Middle frontal gyrus (tissue), 1 donor: ENCODE data around the gene PTGER3.
A peak's percentile ranks its signal among the peaks of the same experiment; 100 is the strongest.

ENCODE experiments used
- DNase-seq: peaks from one replicate; pipeline ENCODE4 v3.0.0-alpha.2; 2015; ENCODE audit warnings: low spot score; ENCODE audit errors: extremely low spot score

The PTGER3 gene

DNA sequence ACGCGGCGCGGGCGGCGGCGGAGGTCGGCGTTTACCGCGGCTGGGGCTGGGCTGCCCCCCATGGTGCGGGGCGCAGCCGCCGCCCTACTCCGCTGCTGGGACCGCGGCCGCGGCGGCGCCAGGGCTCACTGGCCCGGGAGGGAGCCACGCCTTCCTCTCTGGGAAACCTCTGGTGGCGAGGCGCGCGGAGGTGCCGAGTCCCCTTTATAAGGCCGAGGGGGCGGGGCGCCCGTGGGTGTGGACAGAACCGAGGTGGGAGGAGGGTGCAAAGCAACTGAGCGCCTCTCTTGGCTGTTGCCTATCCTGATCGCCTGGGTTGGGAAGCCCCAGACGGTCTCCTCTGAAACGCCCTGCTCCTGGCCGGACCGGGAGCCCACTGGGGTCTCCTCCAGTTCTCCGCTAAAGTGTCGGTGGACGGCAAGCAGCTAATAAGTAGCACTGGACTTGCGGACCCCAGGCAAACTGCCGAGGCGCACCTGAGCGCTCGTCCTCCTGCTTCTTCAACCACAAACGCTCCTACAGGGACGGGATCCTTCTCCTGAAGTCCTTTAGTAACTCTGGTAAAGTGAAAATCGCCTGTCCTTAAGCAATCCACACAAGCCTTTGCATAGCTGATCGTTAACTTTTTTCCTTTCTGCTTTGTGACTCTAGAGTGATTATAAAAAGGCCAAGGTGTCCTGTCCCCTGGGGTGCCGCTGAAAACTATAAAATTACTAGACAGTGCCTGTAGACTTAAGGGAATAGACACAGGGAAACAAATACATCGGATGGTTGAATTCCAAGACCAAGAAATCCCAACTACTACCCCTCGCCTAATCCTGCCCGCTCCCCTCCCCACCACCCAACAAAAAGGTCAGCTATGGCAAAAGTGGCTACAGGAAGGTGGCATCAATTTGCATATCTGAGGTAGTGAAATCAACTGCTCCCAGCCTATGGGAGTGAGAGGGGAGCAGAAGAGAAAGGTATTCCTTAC is at the start of gene PTGER3:
TSS of gene PTGER3 (minus strand) at position 182 of the 973 bp plus-strand sequence. CDS start 239 bp downstream, outside the sequence.
- DNase-seq, result no peak

DNA sequence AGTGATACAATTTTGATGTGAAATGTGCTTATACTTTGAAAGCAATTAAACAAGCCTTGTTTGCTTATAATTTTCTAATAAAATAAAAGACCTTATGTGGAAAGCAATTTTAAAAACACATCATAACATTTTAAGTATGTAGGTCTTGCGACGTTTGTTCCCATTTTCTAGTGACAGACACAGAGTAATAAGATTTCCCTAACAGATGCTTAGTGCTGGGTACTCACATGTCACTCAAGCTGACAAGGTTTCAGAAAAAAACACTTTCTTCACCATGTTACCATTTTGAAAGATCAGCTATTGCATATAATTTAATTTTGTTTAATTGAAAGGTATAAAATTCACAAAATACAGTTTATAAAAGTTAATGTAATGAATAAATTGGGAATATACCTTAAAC is 47.3 kb upstream of the PTGER3 start:
- DNase-seq, result no peak

DNA sequence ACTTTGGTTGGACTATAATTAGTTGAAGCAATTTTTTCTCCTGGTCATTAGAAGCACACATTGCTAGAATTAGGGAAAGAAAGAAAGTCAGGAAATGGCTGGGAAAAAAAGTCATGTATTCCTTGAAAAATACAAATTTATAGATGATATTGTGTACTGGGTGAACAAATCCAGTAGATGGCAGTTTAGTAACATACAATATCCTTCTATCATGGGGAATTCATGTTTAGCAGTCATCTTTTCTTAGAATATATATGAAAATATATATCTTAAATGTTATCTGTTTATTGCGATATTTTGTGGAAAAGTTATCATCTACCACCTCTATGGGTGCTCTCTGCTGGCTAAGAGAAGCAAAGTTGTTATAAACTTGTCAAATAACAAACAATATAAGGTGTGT is 46.3 kb upstream of the PTGER3 start:
- DNase-seq, result no peak

DNA sequence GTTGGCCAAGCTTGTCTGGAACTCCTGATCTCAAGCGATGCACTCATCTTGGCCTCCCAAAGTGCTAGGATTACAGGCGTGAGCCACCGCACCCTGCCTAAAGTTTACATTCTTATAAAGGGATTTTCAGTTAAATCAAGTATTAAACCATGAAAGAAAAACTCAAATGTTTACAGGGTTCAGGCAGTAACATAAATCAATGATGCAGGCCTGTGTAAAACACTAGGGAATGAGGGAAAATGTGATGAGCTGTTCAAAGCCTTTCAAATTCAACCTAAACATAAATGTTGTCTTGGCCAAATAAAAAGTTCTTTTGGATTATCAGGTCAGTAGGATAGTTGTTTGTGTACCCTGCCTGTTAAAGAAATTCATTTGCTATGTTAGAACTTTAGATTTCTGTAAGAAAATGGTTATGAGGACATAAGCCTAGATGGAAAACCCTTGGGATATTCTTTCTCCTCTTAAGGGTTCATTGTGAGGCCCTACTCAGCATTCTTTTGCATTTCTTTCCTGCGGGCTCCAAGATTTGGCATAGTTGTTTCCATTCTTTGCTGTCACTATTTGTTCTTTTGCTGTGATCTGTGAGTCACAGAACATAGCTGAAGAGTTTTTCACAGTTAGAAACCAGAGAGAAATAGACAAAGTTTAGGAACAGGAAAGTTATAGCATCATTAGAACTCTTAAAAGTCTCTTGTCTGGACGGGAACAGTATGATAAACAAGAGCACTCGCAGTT is 42.1 kb upstream of the PTGER3 start:
- DNase-seq, result no peak

DNA sequence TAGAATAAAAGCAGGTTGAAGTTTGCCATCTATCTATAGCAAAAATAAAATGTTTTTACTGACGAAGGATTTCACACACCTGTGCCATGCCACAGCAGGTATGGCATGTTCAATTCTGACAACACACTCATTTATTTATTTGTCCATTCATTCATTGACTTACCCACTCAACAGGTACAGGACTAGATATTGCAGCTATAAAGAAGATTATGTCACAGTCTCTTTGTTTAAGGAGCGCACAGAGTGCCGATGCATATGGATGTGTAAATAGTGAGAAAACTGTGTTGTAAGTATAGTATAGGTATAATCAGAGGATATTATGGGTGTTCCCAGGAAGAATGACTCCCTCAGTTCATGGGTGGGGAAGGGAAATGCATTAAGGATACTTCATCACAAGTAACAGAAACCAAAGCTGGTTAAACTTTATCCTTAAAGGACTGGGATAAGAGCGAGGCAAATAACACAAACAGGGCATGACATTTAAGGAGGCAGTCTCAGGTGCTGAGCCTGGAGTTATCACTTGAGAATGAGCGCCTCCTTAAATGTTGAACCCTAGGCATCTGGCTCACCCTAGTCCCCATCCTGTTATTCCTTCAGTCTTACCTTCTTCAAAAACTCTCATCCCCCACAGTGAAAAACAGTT is 41.1 kb upstream of the PTGER3 start:
- DNase-seq, result no peak

DNA sequence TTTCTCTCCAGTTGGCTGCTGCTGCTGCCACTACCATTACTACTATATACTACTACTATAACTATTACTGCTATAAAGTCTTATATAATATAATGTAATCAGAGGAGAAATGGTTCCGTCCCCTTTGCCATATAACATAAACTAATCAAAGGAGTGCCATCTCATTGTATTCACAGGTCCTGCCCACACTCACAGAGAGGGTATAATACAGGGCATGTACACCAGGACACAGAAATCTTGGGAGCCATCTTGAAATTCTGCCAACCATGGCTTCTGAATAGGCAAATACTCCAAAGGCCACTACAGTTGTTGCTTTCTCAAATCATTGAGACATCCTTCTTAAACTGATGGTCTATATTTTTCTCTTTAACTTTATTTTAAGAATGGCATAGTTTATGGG is 40.1 kb upstream of the PTGER3 start:
- no peak for DNase-seq

DNA sequence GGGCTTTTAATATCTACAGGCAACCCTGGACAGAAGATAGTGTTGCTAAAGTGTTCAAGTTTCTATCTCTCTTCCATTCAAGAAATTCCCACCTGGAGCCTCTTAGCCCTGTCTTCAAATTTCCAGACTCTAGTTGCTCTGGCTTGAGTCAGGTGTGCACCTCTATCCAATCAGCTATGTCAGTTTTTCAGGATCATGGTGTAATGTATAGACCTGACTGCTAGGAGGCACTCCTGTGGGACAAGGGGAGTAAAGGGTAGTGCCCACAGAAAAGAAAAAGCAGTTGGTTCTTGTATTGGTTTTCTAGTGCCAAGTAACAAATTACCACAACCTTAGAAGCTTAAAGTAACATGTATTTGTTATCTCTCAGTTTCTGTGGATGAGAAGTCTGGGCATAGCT is 39.4 kb upstream of the PTGER3 start:
- DNase-seq, result no peak

DNA sequence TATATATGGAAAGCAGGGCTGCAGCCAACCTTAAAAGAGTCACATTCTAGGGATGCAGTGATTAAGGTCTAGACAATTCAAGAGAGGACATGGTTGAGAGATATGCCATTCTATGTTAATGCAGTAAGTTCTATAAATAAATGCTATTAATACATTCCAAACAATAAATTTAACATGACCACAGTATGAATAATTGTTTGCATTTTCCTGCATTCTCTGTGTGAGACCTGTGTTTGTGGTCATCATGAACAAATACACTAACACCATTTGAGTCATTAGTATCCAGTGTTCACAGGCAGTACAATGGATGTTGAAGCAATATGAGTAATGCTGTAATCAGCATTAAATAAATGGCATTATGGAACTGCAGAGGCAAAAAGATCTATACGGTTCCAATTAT is 38.7 kb upstream of the PTGER3 start:
- no peak for DNase-seq

DNA sequence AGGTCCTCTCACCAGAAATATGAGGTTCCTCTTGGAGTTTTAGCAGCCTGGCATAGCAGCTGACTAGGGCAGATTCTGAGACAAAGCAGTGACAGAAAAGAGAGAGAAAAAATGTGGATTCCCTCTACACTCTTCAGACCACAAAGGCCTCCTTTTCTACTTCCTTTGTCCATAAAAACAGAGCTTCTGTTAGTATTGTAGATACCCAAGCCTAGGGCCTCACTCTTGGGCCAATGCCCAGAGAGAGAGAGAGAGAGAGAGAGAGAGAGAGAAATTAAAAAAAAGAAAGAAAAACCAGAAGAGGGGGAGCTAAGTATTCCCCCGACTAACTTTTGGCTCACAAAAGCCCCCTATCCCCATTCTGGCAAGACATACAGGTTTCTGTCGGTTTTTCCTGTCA is 35.7 kb upstream of the PTGER3 start:
- DNase-seq, result peak; percentile 8

DNA sequence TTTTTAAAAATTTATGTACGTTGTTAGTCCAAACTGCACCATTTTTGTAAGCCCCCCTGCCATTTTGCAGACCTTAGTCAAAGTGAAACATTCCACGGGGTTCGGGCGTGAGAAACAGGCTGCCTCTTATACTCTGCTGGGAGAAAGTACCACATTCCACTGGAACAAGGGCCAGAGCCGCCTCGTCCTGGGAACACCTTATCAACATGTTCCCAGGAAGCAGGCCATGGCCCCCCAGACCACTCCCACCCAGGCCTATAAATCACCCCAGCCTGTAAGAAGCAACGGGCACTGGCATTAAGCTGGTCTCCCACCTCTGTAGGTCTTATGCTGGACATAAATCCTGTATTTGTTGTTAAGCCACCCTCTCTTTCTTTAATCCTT is 34.1 kb upstream of the PTGER3 start:
- no peak for DNase-seq

DNA sequence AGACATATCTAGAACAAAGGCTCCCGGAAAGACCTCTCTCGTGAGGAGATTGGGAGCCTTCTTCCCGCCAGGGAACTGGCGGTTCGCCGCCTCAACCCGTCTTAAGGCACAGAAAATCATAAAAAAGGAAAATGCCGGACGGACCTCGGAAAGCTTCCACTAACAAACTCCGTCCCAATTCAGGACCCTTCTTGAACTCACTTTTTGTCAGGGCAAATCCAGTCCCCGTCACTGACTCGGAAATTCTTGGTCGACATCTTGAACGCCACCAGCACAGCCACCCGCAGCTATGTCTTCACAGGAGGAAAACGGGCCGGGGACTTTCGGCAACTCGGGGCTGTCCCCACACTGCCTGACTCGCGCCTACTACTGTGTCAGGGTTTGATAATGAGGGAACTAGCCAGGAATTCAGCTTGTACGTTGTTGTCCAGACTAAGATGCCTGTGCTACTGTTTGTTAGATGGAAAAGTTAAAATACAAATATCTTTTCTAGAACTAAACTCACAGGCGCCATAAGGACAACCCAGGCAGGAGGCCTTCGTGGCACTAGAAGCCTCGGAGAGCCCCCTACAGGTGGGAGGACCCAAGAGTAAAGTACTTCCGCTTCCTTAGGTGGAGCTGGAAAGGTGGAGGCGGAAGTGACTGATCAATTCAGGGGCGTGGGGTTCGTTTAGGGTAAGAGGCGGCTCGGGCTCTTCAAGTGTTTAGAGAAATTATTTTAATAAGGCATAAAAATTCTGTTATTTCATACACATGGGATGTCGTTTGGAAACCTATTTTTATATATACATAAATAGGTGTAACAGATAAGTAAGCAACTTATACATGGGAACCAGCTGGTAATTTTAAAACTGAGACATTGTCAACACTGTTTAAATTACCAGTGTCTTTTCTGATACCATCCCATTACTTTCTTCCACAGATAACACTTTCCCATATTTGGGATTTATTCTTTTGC is 33.4 kb upstream of the PTGER3 start, which contains the start of gene ZRANB2:
TSS of gene ZRANB2 (minus strand) at position 297 of the 958 bp plus-strand sequence. CDS start at position 257, 40 bp downstream.
- peak; percentile 68 for DNase-seq

DNA sequence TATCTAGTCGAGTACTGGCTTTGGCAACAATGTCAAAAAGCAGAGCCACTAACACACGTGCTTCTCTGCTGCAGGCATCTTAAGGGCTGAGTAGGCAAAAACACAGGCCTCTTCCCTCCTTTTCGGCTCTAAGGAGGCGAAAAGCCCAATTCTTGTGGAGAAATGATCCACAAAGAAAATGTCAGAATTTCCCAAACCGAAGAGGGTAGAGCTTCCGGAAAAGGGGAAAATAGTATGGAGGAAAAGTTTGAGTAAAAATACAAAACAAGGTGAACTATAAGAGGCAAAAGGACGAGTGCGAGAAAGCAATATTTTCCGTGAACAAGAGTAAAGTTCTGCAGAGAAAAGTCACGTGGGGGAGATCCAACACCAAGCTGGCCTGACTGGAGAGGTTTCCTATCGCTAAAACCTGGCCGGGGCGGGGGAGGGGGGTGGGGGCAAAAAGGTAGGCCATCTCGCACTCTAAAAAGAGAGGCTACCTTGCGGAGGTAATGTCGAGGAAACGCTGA is 32.7 kb upstream of the PTGER3 start:
- DNase-seq, result no peak

DNA sequence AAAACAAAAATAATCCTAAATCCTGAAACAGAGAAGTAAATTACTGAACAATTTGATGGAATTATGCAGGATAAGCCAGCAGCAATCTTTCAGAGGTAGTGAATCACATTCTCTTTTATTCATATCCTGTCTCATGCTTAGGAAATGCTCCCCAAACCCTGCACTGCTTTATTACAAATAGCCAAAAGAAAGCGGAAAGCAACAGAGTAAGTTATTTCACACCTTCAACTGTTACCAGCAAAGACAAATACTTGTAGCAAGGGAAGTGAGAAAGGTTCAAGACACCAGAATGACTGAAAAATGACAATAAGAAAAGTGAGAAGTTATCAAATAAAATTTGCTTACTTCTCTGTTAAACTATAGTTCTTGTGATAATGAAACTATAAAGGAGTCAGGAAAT is 27.1 kb upstream of the PTGER3 start:
- no peak for DNase-seq

DNA sequence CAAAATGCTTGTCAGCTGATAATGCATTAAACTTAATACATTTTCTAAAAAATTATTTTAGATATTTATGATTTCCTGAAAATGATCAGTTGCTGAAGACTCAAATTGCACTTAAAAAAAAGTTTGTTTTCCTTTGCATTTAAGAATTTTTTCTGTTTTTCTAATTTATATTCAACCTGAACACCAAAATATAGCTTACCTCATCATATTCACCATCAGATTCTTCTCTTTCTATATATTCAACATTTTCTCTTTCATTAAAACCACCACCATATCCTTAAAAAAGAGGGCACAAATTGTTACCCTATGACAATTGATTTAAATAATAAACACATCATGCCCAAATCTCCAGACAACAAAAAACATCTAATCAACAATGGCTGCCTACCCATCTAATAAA is 24.7 kb upstream of the PTGER3 start:
- no peak for DNase-seq

DNA sequence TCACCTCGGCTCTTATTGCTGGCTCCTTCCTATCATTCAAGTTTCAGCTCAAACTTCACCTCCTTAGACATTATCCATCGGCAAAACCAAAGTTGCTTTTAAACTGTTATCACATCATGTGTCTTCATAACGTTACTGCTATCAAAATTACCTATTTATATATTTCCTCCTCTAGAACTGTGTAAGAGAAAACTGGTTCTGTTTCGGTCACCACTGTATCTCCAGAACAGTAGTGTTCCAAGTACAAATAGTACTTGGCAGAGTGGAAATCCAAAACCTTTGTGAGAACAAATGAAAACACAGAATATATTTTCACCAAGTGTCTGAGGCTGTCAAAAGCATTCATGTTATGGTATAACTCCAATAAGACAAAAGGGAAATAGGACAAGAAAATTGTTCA is 24.1 kb upstream of the PTGER3 start:
- no peak for DNase-seq

DNA sequence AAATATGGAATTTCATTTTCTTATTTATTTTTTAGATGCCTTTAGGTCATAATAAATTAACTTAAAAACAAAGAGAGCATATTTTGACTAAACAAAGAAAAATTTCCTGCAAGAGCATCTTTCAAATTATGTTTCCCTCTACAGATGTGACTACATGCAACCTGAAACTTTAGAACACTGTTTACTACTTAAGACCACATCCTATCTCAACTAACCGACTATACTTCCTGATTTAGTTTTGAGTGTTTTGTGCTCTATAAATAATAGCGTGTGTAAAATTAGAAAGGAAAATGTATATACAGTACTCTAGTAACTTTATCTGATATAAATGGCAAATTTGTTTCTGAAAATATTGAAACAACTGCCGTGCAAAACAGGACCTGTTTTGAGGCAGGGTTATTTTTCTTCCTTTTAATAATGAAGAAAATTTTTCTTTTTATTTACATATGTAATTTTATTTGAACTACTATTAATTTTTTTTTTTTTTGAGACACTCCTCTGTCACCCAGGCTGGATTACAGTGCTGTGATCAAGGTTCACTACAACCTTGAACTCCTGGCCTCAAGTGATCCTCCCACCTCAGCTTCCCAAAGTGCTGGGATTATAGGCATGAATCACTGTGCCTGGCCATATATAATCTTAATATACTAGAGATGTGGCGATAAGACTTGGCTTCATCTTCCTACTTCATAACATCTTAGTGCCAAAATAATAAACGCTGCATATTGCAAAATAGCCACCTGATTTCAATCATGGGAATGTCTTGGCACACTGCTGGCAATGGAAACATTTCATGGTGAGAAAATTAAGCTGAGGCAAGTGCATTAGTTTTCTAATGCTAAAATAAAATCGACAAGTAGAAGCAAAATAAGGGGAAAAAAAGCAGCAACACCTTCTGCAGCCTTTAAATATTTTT is 21.0 kb upstream of the PTGER3 start:
- no peak for DNase-seq

DNA sequence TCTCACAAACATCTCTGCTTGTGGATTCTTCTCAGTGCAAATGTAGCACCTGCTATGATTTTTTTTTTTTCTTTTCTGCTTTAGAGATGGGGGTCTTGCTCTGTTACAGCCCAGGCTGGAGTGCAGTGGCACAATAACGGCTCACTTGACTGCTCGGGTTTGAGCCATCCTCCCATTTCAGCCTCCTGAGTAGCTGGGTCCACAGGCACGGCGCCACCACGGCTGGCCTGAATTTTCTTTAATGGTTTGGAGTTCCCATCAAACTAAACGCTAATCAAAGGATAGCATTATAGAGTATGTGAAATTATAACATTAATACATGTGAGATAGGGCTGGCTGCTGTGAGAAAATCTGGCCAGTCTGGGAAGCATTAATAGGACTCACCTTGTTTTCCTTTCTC is 7.2 kb upstream of the PTGER3 start:
- no peak for DNase-seq

DNA sequence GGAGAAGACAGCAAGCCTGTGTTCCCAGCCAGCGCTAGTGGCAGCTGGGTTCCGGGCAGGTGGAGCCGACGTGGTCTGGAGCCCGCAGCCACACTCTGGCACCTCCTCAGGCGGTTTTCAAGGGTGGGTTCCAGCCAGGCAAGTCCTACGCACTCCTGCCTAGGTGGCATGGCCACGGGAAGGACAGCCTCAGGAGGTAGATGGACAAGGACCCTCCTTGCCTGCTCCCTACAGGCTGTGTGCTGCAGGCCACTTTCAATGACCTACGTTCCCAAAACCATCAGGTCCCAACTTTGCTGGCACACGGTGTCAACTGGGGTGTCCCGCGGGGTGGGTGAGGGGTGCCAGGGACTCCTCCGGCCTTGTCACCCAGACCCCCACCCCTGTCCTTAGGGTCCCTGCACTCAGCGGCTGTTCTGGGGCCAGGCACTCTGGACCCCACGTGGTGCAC is 6.7 kb upstream of the PTGER3 start:
- no peak for DNase-seq

DNA sequence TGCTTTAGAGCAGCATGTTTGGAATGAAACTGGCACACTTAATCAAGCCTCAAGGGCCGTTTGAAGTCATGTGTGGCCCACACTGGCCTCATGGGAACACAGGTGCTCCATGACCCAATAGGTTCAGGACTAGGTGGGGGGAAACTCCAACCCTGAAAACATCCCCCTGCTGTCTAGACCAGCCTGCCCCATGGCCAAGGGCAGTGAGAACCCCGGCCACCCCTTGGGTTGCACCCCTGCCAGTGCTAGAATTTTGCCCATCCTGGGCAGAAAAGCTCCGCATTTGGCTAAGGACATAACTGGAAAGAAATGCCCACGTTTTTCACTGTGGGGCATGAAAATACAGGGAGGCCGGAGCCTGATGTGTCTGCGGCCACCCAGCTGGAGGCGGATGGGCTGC is 6.1 kb upstream of the PTGER3 start:
- DNase-seq, result no peak
